Astrocyte (in vitro differentiated cells and primary cell): ENCODE data around the gene NELFA. TPM values are rescaled to one million over a fixed set of nuclear protein-coding genes. Genes with fewer than 3 reads are reported as not detected.

Experiments
- DNase-seq: peaks from one replicate; pipeline ENCODE4 v3.0.0-alpha.2; 2010; ENCODE audit warnings: low read depth
- FAIRE-seq: peaks from 2 replicates; lab custom pipeline; 2011; peaks lifted over from hg19 to GRCh38; lab: Jason Lieb, UNC
- H2AFZ ChIP-seq: 2 replicates; pipeline ENCODE4 v1.6.0; 2012; ENCODE audit warnings: low read depth, low read length, inconsistent platforms
- H3K27ac ChIP-seq: 2 replicates; pipeline ENCODE4 v1.5.1; 2011; ENCODE audit warnings: low read depth, low read length, inconsistent platforms
- H3K27me3 ChIP-seq: 2 replicates; pipeline ENCODE4 v1.6.0; 2011; ENCODE audit warnings: low read length, inconsistent platforms; ENCODE audit not compliant: insufficient read depth
- H3K36me3 ChIP-seq: 2 replicates; pipeline ENCODE4 v1.5.1; 2011; ENCODE audit warnings: low read length, inconsistent platforms; ENCODE audit not compliant: insufficient read depth
- H3K4me1 ChIP-seq: 2 replicates; pipeline ENCODE4 v1.5.1; 2011; ENCODE audit warnings: low read length, inconsistent platforms; ENCODE audit not compliant: insufficient read depth
- H3K4me2 ChIP-seq: 2 replicates; pipeline ENCODE4 v1.6.0; 2012; ENCODE audit warnings: low read length, inconsistent platforms
- H3K4me3 ChIP-seq: 2 replicates; pipeline ENCODE4 v1.5.1; 2011; ENCODE audit warnings: low read depth, mild to moderate bottlenecking, low read length, inconsistent platforms; ENCODE audit not compliant: insufficient read depth
- H3K79me2 ChIP-seq: 2 replicates; pipeline ENCODE4 v1.6.0; 2012; ENCODE audit warnings: mild to moderate bottlenecking, low read length, inconsistent platforms; ENCODE audit not compliant: insufficient read depth
- H3K9ac ChIP-seq: 2 replicates; pipeline ENCODE4 v1.6.0; 2012; ENCODE audit warnings: mild to moderate bottlenecking, low read length, inconsistent platforms
- H3K9me3 ChIP-seq: 2 replicates; pipeline ENCODE4 v1.5.1; 2012; ENCODE audit warnings: low read depth, mild to moderate bottlenecking, low read length, inconsistent platforms; ENCODE audit not compliant: insufficient read depth
- H4K20me1 ChIP-seq: 2 replicates; pipeline ENCODE4 v1.6.0; 2012; ENCODE audit warnings: low read length, inconsistent platforms; ENCODE audit not compliant: insufficient read depth
- H3K27ac Mint-ChIP-seq: one replicate; pipeline ENCODE4 v1.8.0; 2021; ENCODE audit warnings: mild to moderate bottlenecking, mixed read lengths; ENCODE audit not compliant: unreplicated experiment
- H3K27me3 Mint-ChIP-seq: one replicate; pipeline ENCODE4 v1.8.0; 2021; ENCODE audit warnings: low read depth, mixed read lengths; ENCODE audit not compliant: unreplicated experiment
- H3K36me3 Mint-ChIP-seq: one replicate; pipeline ENCODE4 v1.8.0; 2021; ENCODE audit warnings: low read depth, mixed read lengths; ENCODE audit not compliant: unreplicated experiment
- H3K4me1 Mint-ChIP-seq: one replicate; pipeline ENCODE4 v1.8.0; 2021; ENCODE audit warnings: low read depth, mixed read lengths; ENCODE audit not compliant: unreplicated experiment
- H3K4me3 Mint-ChIP-seq: one replicate; pipeline ENCODE4 v1.8.0; 2021; ENCODE audit warnings: mild to moderate bottlenecking, moderate library complexity, mixed read lengths; ENCODE audit not compliant: unreplicated experiment
- H3K9me3 Mint-ChIP-seq: one replicate; pipeline ENCODE4 v1.8.0; 2021; ENCODE audit warnings: mild to moderate bottlenecking, mixed read lengths; ENCODE audit not compliant: unreplicated experiment
- CTCF ChIP-seq: IDR thresholded peaks from 2 replicates; pipeline ENCODE4 v1.5.1; 2011; ENCODE audit warnings: low read depth, mild to moderate bottlenecking, inconsistent platforms, low read length, moderate library complexity; ENCODE audit not compliant: insufficient read depth
- EZH2 ChIP-seq: IDR thresholded peaks from 2 replicates; pipeline ENCODE4 v1.6.1; 2012; ENCODE audit warnings: mild to moderate bottlenecking, low read length, inconsistent platforms; ENCODE audit not compliant: insufficient read depth
- total RNA-seq: library from RNA; stranded (reverse); gene quantifications from 2 replicates; pipeline ENCODE4 v1.2.1, GENCODE V29; 2021

Gene NELFA
- total RNA-seq, 1 donor from 2014 or later = 24.5 TPM

- H3K27ac ChIP-seq = no peak overlapping the region
- peaks cover 6% of the 10 kb centered on the region for H3K4me1 Mint-ChIP-seq
- DNase-seq = peak; percentile 12
- H3K27me3 ChIP-seq = no peaks in the 10 kb centered on the region
- H3K27me3 Mint-ChIP-seq = no peaks in the 10 kb centered on the region
- peaks cover 45% of the 10 kb centered on the region for H3K36me3 Mint-ChIP-seq
- FAIRE-seq = no peak
- peaks cover 56% of the 10 kb centered on the region for H4K20me1 ChIP-seq
- H3K36me3 ChIP-seq = peaks cover under 1% of the 10 kb centered on the region
- H3K4me3 ChIP-seq = no peak overlapping the region
- H3K9ac ChIP-seq = no peak overlapping the region
- peaks cover 18% of the 10 kb centered on the region for H3K9me3 Mint-ChIP-seq
- H3K4me1 ChIP-seq = no peaks in the 10 kb centered on the region
- peak overlapping the region; percentile 12 for H3K4me3 Mint-ChIP-seq
- H2AFZ ChIP-seq = no peak overlapping the region
- no peaks in the 10 kb centered on the region for H3K9me3 ChIP-seq
- TF ChIP-seq CTCF (no peak), EZH2 (no peak)
- H3K4me2 ChIP-seq = no peak overlapping the region
- H3K79me2 ChIP-seq = peaks cover 91% of the 10 kb centered on the region
- no peak overlapping the region for H3K27ac Mint-ChIP-seq
Observed at GRCh38 chr4:1998296-1998695, 10.5 kb downstream of the NELFA start.

- Histone ChIP-seq H3K27ac (no peak overlapping the region), H3K9ac (no peak overlapping the region), H3K9me3 (no peaks in the 10 kb centered on the region), H2AFZ (no peak overlapping the region), H3K4me3 (no peak overlapping the region), H3K27me3 (no peaks in the 10 kb centered on the region), H3K4me2 (no peak overlapping the region), H3K79me2 (peaks cover 90% of the 10 kb centered on the region), H4K20me1 (peaks cover 52% of the 10 kb centered on the region), H3K36me3 (no peaks in the 10 kb centered on the region), H3K4me1 (no peaks in the 10 kb centered on the region)
- Mint-ChIP-seq H3K27ac (no peak overlapping the region), H3K9me3 (peaks cover 18% of the 10 kb centered on the region), H3K4me1 (peaks cover 6% of the 10 kb centered on the region), H3K27me3 (no peaks in the 10 kb centered on the region), H3K36me3 (peaks cover 41% of the 10 kb centered on the region), H3K4me3 (no peak overlapping the region)
- FAIRE-seq (no peak), DNase-seq (no peak)
- TF ChIP-seq CTCF = no peak
- TF ChIP-seq EZH2 = no peak
Observed at GRCh38 chr4:1997712-1998111, 11.1 kb downstream of the NELFA start.

DNA sequence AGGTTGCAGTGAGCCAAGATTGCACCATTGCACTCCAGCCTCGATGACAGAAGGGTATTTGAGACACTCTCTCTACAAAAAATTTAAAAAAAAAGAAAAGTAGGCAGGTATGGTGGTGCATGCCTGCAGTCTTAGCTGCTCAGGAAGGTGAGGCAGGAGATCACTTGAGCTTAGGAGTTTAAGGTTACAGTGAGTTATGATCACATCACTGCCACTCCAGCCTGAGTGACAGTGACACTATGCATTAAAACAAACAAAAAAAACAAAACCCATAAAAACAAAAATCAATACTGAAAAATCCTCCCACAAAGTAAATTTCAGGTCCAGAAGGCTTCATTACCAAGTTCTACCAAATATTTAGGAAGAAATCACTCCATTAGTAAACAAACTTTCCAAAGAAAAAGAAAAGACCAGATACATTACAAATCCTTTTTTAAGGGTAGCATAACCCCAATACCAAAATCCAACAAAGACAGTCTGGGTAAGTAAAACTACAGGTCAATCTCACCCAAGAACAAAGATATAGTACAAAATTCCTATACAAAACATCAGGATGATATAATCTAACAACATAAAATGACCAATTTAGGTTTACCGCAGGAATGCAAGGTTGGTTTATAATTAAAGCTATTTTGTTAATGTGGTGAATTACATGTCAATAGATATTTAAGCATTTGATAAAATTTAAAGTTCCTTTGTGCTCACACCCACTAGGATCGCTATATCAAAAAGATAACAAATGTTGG, 11.7 kb downstream of the NELFA start:
- no peak for FAIRE-seq
- peaks cover 90% of the 10 kb centered on the region for H3K79me2 ChIP-seq
- DNase-seq = no peak
- H3K9ac ChIP-seq = no peak overlapping the region
- H3K4me2 ChIP-seq = no peak overlapping the region
- H3K4me1 ChIP-seq = no peaks in the 10 kb centered on the region
- no peaks in the 10 kb centered on the region for H3K27me3 ChIP-seq
- H4K20me1 ChIP-seq = peaks cover 52% of the 10 kb centered on the region
- Mint-ChIP-seq H3K9me3 (peaks cover 18% of the 10 kb centered on the region), H3K27ac (no peak overlapping the region), H3K4me1 (peaks cover 6% of the 10 kb centered on the region), H3K27me3 (no peaks in the 10 kb centered on the region), H3K36me3 (peaks cover 40% of the 10 kb centered on the region), H3K4me3 (no peak overlapping the region)
- no peaks in the 10 kb centered on the region for H3K36me3 ChIP-seq
- no peak overlapping the region for H3K27ac ChIP-seq
- H2AFZ ChIP-seq = no peak overlapping the region
- H3K4me3 ChIP-seq = no peak overlapping the region
- TF ChIP-seq CTCF = no peak
- no peak for TF ChIP-seq EZH2
- no peaks in the 10 kb centered on the region for H3K9me3 ChIP-seq
